Iris pigment epithelial cell (primary cell): Measurements from ENCODE around the gene RNF181.
"Not testable (repeated sequence)": the region's sequence is repeated elsewhere in the genome, so short reads cannot be mapped to it uniquely, and the experiment has no call there.

Experiments used
- DNase-seq: peaks from one replicate; pipeline ENCODE4 v3.0.0-alpha.2; 2011; ENCODE audit warnings: low read depth

Gene RNF181

GRCh38 chr2:85596486-85597143 is 1.1 kb downstream of the RNF181 start:
- no peak for DNase-seq

- DNase-seq, result no peak
These were observed 1.7 kb downstream of the RNF181 start for GRCh38 chr2:85597241-85597640.

GRCh38 chr2:85598594-85599340 is 3.2 kb downstream of the RNF181 start:
- DNase-seq, result no peak

- DNase-seq, result no peak
These were observed 4.1 kb downstream of the RNF181 start for GRCh38 chr2:85599468-85600234.

GRCh38 chr2:85600235-85600575 is 4.7 kb downstream of the RNF181 start:
- no peak for DNase-seq

- no peak for DNase-seq
These were observed 5.6 kb downstream of the RNF181 start for GRCh38 chr2:85600951-85601770.

GRCh38 chr2:85601771-85602475 is 6.4 kb downstream of the RNF181 start:
- DNase-seq, result peak; percentile 56

DNA sequence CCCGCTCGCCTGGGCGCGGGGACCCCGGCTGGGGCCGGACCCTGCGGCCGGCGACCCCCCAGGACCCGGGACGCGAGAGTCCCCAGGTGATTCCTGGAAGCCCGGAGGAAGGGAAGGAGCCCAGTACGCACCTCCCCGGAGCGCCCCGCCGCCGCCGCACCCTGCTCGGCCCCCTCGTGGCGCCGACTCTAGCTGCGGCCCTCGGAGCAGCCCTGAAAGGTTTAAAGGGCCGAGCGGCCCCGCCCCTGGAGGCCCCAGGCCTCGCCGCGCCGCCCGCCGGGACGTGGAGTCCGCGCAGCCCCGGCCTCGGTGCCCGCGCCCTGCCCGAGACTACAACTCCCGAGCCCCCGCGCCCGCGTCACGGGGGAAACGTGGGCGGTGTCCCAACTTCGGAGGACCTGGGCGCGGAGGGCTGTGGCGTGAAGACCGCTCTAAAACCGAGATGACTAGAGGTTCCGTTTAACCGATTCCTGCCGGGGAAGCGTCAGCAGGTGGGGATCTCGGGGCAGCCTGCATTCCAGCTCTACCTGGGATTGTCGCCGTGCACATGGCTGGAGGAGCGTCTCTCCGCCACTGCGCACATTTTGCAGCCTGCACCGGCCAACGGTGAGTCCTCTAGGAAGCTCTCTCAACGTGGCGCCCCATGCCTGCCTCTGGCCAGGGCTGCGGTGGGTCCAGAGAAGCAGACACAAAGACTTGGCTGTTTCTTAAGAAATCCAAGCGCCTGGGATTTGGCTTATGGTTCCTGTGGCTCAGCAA is 7.1 kb downstream of the RNF181 start, which contains the start of gene TMEM150A:
Gene TMEM150A, minus strand, starts transcription at position 223 of the 759 bp plus-strand sequence. CDS start 750 bp downstream, outside the sequence.
- peak; percentile 91 for DNase-seq

DNA sequence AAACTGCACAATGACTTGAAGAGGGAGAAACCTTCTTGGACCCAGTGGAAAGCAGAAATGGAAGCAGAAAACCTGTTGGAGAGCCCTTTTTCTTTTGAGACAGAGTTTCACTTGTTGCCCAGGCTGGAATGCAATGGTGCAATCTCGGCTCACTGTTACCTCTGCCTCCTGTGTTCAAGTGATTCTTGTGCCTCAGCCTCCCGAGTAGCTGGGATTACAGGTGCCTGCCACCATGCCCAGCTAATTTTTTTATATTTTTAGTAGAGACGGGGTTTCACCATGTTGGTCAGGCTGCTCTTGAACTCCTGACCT is 8.5 kb downstream of the RNF181 start:
- DNase-seq, result not testable (repeated sequence)

GRCh38 chr2:85604568-85605339 is 9.2 kb downstream of the RNF181 start:
- peak; percentile 72 for DNase-seq

DNA sequence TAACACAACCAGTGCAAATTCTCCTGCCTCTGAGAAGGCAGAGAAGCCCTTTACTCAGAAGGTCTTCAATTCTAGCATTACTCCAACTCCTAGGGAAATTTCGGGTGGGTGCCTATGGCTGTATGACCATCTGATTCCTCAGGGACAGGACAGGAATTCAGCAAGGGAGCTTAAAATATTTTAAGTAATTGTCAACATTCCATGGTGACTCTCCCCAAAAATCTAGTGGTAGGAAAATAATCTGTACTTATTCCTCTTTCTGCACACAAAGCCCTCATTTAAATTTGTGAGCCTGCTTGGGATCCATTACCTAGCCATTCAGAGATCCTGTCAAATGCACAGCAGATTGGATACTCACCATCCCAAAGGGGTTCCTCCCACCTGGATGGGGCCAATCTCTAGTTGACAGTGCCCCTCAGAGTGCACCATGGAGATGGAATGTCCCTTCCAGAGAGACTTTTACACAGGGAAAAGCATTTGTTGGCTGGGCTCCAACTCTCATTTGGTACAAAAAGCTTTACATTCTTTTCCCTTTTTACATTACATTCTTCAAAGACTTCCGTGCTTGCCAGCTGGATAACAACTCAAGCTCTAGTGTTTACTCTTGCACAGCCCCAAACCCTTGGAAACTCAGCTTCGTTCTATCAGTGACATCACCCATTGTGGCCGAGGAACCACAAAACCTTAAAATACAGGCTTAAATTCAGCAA is 10.0 kb downstream of the RNF181 start:
- peak; percentile 96 for DNase-seq

GRCh38 chr2:85606116-85606455 is 10.5 kb downstream of the RNF181 start:
- DNase-seq, result no peak

GRCh38 chr2:85607268-85608215 is 12.0 kb downstream of the RNF181 start:
- peak; percentile 78 for DNase-seq

DNA sequence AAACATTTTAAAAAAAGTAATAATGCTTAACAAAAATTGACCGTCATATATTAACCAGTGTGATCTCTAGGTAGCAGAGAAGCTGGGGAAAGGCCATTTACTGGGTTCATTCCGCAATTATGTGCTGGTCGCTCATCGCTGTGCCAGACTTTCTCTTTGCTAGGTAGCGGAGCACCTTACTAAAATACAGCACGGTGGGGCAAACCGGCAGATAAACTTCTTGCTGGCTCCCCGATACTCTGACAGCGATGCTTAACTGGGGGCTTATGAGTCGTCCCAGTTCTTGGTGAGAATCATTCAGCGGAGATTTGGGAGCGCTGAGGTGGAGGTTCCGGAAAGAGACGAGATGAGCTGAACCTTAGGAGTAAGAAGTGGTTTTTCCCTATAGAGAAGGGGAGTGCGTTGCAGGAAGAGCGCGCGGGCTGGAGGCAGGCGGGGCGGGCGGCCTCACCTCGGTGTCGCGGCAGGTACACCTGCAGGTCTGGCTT is 15.7 kb downstream of the RNF181 start:
- DNase-seq, result no peak

DNA sequence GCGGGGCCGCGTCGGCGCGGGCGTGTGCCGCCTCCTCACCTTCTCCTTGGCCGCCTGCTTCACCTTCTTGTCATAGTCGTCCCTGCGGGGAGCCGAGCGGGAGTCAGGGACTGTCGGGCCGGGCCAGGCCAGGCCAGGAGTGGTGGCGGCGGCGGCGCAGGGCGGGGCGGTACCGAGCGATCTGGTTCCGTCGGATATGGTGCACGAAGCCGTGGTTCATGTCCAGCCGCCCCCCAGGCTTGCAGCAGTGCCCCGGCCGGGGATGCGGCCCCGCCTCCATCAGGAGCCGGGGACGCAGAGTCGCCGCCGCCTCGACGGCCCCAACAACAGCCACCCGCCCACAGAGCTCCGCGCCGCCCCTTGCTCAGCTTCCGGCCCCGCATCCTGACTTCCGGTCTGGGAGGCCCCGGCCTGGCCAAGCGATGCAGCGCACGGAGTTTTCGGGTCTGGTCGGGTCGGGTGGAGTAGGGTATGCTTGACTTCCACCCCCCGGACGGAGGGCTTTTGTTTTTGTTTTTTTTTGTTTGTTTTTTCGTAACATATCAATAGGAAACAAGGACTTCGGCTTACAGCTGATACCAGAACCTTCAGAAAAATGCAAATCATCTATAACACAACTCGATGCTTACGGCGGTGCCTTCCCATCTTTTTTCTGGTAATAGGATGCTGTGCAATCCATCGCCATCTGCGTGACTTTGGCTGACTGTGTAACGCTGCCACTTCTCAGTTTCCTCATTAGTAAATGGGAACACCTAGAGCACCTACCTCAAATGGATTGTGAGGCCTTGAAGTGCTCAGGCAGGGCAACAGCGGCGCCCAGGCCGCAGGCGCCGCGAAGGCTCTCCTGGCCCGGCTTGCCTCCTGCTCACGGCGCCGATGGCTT is 16.4 kb downstream of the RNF181 start, which contains the start of gene C2orf68:
Gene C2orf68, minus strand, starts transcription at position 362 of the 883 bp plus-strand sequence. Its CDS starts 82 bp downstream, at position 280.
- DNase-seq, result peak; percentile 68

GRCh38 chr2:85613717-85614515 is 18.4 kb downstream of the RNF181 start:
- DNase-seq, result no peak
